ENCODE data around the gene CPNE5.

Gene CPNE5

GRCh38 chr6:36791521-36792135 is 47.6 kb downstream of the CPNE5 start:
- no peak for DNase-seq (ENCODE audit: low spot score)

- no peak for DNase-seq (ENCODE audit: low spot score)
Measured at GRCh38 chr6:36791085-36791484, 48.2 kb downstream of the CPNE5 start.

GRCh38 chr6:36788768-36789167 is 50.5 kb downstream of the CPNE5 start:
- DNase-seq (ENCODE audit: low spot score), result peak; percentile 46

GRCh38 chr6:36788186-36788585 is 51.1 kb downstream of the CPNE5 start:
- DNase-seq (ENCODE audit: low spot score), result no peak

- DNase-seq (ENCODE audit: low spot score), result no peak
Measured at GRCh38 chr6:36787210-36787609, 52.0 kb downstream of the CPNE5 start.

GRCh38 chr6:36786055-36786675 is 53.1 kb downstream of the CPNE5 start:
- no peak for DNase-seq (ENCODE audit: low spot score)

- DNase-seq (ENCODE audit: low spot score), result no peak
Measured at GRCh38 chr6:36784376-36784636, 54.9 kb downstream of the CPNE5 start.

- no peak for DNase-seq (ENCODE audit: low spot score)
Measured at GRCh38 chr6:36783603-36784375, 55.5 kb downstream of the CPNE5 start.

GRCh38 chr6:36781669-36782068 is 57.6 kb downstream of the CPNE5 start:
- DNase-seq (ENCODE audit: low spot score), result no peak

- DNase-seq (ENCODE audit: low spot score), result no peak
Measured at GRCh38 chr6:36780442-36781177, 58.6 kb downstream of the CPNE5 start.

GRCh38 chr6:36779227-36779626 is 60.0 kb downstream of the CPNE5 start:
- no peak for DNase-seq (ENCODE audit: low spot score)

GRCh38 chr6:36777801-36778200 is 61.4 kb downstream of the CPNE5 start:
- no peak for DNase-seq (ENCODE audit: low spot score)

- DNase-seq (ENCODE audit: low spot score), result no peak
Measured at GRCh38 chr6:36776167-36776566, 63.1 kb downstream of the CPNE5 start.

- no peak for DNase-seq (ENCODE audit: low spot score)
Measured at GRCh38 chr6:36774331-36774730, 64.9 kb downstream of the CPNE5 start.

GRCh38 chr6:36772397-36772796 is 66.8 kb downstream of the CPNE5 start:
- DNase-seq (ENCODE audit: low spot score), result no peak

- no peak for DNase-seq (ENCODE audit: low spot score)
Measured at GRCh38 chr6:36771145-36771544, 68.1 kb downstream of the CPNE5 start.

GRCh38 chr6:36769676-36770499 is 69.4 kb downstream of the CPNE5 start:
- peak; percentile 75 for DNase-seq (ENCODE audit: low spot score)

- peak; percentile 18 for DNase-seq (ENCODE audit: low spot score)
Measured at GRCh38 chr6:36769183-36769675, 70.0 kb downstream of the CPNE5 start.

GRCh38 chr6:36766399-36766945 is 72.8 kb downstream of the CPNE5 start:
- DNase-seq (ENCODE audit: low spot score), result no peak

- peak; percentile 90 for DNase-seq (ENCODE audit: low spot score)
Measured at GRCh38 chr6:36765594-36766398, 73.4 kb downstream of the CPNE5 start.

GRCh38 chr6:36765190-36765589 is 74.1 kb downstream of the CPNE5 start:
- DNase-seq (ENCODE audit: low spot score), result no peak

All from AG08395 (cell line).